Brain pericyte (primary cell): ENCODE data around the gene RABGAP1L.
A peak's percentile ranks its signal among the peaks of the same experiment; 100 is the strongest.
"Not testable (repeated sequence)": the region's sequence is repeated elsewhere in the genome, so short reads cannot be mapped to it uniquely, and the experiment has no call there.

Experiments
- DNase-seq: peaks from one replicate; pipeline ENCODE4 v3.0.0-alpha.2; 2012; ENCODE audit warnings: low read depth, low spot score

RABGAP1L gene

DNA sequence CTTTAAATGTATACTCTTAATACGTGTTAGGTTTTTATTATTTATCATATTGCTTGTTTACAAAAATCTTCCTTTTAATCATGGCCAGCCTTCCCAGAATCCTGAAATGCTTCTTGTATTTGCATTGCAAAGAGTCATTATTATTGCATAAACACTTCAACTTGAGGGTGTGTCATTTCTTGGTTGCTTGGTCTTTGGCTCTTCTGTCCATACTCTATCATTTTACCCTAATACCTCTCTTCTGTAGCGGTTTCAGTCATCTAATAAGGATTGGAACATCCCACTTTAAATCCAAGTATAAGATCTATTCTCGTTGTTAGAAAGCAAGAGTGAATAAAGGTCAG, 639.8 kb downstream of the RABGAP1L start:
- no peak for DNase-seq

DNA sequence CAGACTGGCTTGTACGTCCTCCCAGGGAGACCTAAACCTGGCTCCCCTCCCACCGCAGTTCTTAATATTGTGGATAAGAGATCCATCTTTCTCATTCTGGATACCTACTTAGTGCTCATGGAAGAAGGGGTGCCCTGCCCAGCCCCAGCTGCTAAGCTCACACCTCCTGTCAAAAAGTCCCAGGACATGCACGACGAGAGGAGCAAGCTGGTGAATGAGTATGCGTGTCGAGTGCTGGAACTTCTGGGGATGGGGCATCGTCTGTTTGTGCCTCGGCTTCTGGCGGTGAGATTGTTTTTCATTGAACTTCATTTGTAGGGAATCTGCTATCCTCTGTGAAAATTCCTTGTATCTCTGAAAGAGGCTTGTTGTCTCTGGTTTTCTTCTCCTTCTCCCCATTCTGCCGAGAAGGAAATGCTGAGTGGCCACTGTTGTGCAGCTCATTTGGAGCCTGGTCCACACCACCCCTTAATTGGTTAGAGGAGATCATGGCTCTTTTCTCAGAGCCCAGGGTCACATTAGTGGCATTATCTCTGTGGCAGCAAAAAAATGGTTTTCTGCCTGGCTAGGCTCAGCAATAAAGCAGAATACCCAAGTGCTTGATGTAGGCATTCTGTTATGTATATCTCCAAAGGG, 641.0 kb downstream of the RABGAP1L start:
- no peak for DNase-seq

DNA sequence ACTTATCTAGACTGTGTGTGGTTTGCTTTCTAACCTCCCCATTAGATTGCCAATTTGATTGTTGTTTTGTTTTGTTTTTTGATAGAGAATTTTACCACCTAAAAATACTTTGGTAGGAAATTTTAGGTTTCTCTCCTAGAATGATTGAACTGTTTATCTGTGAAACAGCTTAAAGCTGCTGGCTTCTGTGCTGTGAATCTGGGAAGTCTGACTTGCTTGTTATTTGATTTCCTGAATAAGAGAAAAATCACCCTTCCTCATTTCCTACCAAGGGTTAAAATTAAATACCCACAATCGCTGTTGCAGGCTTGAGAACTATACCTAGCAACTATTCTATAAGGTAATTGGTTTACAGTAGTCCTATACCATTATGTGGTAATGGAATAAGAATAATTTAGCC, 641.6 kb downstream of the RABGAP1L start:
- DNase-seq = no peak

DNA sequence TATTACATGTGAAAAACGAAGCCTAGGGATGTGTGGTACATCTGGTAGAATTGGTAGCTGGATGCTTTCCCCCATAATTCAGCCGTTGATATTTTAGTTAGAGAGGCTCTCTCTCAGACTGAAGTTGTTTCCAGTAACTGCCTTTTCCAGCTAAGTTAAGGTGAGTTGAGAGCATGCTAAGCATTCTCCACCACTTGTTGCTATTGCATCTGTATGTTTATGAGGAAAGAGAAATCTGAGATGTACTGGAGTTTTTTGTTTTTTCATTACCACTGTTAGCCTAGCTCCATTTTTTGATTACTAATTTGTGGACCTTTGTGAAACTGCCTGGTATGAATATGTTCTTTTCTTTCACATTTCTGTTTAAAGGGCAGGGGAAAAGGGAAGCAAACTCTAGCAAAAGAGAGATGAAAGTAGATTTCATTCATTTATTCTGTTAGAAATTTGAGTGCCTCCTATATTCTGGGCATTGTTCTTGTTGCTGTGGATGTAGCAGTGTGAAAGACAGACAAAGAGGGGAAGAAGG, 650.5 kb downstream of the RABGAP1L start:
- no peak for DNase-seq

DNA sequence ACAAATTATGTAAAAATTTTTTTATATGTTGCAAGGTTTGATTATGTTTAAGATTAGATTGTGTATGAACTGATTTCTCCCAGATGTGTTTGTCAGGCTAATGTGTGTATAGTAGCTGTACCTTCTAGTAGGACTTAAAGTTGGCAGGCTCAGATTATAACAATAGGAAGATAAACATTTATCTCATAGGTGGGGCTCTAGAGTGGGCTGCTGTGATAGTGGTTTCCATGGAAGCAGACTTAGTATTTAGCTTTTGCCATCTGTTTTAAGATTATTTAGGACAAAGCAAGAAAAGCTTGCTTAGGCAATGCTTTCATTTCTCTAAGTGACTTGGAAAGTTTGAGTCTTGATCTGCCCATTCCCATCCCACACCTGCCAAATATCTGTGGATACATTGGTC, 652.7 kb downstream of the RABGAP1L start:
- no peak for DNase-seq

DNA sequence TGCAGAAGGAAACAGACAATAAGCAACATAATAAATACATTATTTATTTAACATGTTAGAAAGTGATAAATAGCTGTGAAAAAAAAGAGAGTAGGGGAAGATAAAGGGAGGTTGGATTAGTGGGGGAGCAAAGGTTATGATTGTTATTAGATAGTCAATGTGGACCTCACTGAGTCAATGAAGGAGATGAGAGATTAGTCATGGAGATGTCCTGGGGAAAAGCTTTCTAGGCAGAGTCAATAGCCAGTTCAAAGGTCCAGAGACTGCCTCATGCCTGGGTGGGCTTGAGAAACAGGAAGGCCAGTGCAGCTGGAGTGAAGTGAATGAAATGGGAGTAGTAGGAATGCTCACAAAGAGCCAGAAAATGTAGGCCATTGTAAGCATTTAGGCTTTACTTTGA, 653.3 kb downstream of the RABGAP1L start:
- DNase-seq = no peak

DNA sequence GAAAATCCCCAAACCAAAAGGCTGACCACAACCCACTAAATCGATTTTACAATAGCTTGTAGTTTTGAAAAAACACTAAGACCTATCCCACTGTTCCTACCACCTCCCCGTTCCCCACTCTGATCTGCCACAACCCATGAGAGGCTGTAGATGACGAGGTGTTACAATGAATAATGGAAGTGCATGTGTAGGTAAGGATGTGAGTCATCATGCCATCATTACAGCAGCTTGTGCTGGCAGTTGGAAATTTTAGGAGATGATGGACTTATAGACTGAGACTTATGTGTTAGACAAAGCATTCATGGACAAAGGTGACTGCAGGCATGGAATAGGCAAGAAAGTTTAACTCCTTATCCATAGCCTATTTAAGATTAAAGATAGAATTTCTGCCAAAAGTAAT, 655.7 kb downstream of the RABGAP1L start:
- DNase-seq = no peak

DNA sequence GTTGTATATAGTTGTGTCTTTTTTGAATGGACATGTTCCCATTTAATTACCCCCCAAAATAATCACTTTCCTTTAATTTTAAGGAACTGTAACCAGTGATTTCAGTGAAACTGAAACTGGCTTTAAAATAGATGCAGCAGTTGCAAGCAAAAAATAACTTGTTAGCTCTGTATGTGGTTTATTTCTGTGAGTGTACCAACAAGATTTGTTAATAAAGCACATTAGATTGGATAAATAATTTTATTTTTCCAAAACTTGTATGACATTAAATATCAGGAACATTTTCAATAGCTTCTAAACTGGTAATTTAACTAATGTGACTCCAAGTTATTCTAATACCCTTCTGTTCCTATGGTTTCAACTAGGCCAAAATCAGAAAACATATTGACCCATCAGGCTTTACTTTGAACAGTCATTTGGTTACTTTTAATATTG, 656.2 kb downstream of the RABGAP1L start:
- DNase-seq = no peak

DNA sequence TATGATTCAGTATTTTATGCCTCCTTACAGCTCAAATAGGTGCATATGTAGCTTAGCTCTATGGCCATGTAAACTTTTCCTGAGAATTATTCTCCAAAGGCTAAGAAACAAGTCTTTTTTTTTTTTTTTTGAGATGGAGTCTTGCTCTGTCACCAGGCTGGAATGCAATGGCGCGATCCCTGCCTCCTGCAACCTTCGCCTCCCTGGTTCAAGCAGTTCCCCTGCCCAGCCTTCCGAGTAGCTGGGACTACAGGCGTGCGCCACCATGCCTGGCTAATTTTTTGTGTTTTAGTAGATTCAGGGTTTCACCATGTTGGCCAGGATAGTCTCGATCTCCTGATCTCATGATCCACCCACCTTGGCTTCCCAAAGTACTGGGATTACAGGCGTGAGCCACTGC, 657.3 kb downstream of the RABGAP1L start:
- not testable (repeated sequence) for DNase-seq

DNA sequence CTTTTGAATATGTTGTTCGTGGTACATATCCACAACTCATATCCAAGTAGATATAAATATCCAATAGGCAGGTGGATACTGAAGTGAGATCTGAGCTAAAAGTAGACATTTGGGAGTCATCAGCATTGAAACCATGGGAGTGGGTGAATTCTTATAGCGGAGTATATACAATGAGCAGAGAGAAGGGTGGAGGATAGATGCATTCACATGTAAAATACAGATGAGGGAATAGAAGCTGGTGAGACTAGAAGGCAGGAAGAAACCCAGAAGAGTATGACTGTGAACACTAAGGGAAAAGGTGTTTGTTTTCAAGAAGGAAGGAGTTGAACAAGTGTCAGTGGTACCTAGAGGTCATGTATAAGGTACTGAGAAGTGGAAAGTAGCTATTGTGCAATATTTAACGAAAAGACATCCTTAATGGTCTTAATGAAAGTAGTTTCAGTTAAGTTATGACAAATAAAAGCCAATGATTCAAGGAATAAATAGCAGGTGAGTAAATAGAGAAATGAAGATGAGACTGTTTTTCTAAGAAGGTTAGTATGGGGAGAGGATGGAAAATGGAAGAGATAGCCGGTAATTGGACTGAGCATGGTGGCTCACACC, 658.8 kb downstream of the RABGAP1L start:
- no peak for DNase-seq

DNA sequence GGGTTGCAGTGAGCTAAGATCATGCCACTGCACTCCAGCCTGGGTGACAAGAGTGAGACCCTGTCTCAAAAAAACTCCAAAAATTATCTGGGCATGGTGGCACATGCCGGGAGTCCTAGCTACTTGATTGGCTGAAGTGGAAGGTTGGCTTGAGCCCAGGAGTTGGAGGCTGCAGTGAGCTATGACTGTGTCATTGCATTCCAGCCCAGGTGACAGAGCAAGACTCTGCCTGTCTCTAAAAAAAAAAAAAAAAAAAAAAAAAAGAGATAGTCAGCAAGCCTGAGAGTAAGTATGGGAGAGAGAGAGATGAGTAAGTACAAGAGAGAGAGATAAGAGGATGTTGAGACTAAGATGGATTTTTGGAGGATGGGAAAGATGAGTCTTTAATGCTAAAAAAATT, 659.6 kb downstream of the RABGAP1L start:
- DNase-seq = no peak

DNA sequence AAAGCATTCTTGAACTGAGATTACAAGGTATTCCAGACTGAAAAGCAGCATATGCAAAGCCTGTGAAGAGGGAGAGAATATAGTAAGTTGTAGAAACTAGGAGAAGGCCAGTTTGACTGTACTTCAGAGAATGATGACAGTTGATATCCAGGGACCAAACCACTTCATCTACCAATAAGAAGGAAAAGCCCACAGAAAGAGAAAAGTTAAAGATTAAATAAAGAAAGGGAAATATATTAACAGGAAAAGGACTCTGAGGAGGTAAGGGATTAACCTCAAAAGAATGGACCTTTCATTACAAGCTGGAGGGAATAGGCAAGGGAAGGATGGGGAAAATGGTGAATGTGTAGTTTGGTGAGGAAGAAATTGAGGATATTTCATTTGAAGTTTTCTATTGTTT, 660.3 kb downstream of the RABGAP1L start:
- no peak for DNase-seq

DNA sequence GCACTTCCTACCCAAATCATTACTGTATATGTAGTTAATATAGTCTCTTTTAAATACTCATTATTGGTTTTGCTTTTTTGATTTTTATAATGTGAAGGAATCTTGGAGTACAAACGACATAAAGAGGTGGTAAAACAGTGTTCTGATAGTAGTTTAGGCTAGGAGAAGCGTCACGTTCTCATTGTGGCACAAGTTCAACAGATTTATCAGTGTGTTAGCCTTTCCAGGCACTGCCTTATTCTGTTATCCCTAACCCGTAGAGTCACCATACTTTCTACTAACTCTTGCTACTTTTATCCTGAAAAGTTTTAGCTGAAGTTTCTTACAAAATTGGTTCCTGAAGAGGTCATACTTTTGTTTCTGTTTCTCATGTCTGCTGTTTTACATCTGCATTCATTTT, 665.8 kb downstream of the RABGAP1L start:
- no peak for DNase-seq

DNA sequence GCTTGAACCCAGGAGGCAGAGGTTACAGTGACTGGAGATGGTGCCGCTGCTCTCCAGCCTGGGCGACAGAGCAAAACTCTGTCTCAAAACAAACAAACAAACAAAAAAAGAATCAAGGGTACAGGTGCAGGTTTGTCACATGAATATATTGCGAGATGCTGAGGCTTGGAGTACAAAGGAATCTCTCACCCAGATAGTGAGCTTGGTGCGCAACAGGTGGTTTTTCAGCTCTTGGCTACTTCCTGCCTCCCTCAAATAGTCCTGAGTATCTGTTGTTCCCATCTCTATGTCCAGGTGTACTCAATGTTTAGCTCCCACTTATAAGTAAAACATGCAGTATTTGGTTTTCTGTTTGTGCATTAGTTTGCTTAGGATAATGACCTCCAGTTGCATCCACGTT, 666.5 kb downstream of the RABGAP1L start:
- no peak for DNase-seq

DNA sequence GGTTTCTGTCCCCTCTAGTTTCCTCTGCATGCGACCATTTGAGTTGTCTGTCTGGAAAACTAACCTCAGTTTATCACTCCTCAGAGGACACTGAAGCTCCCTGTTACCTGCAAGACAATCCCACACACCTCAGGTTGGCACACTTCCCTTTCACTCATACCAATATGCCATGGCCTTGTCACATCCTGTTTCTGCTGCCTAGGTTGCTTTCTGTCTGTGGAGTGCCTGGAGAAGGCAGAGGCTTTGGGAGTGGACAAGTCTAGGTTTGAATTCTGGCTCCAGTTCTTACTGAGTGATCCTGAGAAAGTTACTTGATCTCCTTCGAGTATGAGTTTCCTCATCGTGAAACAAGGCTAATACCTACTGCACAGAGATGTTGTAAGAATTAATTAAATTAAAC, 668.9 kb downstream of the RABGAP1L start:
- no peak for DNase-seq

DNA sequence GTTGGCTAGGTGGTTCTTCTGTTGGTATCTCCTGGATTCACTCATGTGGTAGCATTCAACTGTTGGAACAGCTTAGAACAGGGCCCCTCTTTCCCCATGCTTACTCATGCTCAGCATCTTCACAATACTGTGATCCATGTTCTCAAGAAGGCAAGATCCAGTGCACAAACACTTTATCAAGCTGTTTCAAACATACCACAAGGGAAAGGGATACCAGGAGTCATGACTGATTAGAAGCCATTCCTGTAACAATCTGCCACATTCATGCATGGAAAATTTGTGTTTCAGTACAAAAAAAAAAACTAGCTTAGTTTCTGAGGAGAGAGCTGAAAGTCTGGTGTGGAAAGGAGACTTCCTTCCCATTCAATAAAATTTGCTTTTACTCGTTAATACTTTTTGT, 670.7 kb downstream of the RABGAP1L start:
- no peak for DNase-seq

DNA sequence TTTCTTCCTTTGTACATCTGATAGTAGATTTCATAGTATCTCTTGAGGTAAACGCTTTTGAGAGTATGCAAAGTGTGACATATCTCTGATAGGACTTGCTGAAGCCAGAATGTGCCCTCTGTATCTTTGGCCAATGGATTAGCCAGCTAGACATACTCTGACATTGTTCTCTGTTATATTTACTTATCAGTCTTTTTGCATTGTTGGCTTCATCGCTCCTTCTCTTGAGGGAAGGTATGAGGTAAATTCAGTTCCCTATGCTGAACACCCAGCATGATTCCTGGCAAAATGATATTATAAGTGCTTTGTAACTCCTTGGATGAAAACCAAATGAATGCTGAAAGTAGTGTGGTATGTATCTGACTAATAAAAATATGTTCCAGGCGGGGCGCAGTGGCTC, 677.2 kb downstream of the RABGAP1L start:
- DNase-seq = no peak

DNA sequence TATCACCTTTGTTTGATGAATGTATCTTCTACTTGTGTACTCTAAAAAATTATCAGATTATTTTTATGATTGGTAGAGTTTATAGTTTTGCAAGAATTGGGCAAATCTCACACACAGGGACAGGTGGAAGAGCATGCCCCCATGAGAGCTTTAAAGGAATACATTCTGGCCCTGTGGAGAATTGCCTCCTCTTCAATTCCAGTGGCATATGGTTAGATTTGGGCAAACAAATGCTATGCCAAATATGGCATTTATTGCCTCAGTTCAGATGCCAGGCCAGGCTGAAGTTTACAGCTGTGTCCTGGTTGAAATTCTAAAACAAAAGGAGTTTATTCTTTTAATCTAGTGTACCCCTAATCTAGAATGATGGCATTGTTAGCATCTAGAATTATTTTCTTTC, 678.1 kb downstream of the RABGAP1L start:
- no peak for DNase-seq

DNA sequence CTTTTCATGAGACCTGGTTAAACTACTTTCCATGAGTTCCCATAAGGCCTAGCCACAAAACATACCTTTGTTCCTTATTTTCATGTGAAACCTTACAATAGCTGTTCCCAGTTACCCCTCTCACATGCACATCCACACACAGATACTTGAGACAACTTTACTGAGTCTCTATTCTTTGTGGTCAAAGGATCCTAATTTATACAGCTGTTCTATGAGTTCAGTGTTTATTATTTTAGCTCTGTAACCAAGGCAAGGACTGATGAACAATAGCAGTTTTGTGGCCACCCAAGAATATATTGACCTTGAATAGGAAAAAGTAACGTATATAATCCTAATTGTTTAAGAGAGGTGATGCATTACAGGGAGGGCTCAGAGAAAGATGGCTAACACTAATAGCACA, 679.9 kb downstream of the RABGAP1L start:
- peak; percentile 13 for DNase-seq

DNA sequence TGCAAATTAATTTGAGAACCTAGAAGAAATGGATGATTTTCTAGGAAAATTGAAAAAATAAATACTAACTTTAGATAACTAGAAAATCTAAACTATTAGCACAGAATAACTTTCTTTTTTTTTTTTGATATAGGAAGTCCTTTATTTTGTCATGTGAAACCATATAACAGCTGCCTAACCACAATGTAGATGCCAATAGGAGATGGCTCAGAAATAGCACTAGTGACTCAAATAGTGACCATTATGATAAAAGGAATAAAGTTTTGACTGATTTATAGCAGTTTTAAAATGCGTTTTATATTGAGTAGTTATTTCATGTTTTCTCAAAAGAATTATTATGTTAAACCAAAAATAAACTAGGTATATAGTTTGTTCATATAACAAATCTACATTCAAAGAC, 682.4 kb downstream of the RABGAP1L start:
- DNase-seq = no peak

DNA sequence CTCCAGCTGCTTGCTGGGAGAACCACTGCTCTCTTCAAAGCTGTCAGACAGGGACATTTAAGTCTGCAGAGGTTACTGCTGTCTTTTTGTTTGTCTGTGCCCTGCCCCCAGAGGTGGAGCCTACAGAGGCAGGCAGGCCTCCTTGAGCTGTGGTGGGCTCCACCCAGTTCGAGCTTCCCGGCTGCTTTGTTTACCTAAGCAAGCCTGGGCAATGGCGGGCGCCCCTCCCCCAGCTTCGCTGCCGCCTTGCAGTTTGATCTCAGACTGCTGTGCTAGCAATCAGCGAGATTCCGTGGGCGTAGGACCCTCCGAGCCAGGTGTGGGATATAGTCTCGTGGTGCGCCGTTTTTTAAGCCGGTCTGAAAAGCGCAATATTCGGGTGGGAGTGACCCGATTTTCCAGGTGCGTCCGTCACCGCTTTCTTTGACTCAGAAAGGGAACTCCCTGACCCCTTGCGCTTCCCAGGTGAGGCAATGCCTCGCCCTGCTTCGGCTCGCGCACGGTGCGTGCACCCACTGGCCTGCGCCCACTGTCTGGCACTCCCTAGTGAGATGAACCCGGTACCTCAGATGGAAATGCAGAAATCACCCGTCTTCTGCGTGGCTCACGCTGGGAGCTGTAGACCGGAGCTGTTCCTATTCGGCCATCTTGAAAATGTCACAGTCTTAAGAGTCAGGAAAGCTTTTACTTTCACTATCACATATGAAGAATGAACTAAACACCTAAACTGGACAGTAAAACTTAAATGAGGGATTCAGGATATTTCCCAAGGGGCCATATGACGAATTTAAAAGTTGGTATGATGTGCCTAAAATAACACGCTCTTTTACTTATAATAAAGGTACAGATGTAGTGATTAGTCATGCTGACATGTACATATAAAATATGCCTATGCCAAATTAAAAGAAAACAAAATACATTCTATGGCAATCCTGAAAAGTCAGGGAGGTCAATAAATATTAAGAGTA, 689.6 kb downstream of the RABGAP1L start:
- not testable (repeated sequence) for DNase-seq

DNA sequence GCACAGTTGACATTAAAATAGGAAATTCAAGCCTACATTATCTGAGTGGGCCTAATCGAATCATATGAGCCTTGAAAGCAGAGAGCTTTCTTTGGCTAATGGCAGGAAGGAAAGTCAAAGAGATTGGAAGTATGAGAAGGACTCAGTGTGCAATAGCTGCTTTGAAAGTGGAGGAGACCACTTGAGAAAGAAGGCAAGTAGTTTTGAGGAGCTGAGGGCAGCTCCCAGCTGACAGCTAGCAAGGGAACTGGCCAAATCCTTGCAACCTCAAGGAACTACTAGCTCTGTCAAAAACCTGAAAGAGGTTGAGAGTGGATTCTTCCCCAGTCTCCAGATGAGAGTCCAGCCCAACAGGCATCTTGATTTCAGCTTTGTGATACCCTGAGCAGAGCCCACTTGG, 691.4 kb downstream of the RABGAP1L start:
- DNase-seq = no peak

DNA sequence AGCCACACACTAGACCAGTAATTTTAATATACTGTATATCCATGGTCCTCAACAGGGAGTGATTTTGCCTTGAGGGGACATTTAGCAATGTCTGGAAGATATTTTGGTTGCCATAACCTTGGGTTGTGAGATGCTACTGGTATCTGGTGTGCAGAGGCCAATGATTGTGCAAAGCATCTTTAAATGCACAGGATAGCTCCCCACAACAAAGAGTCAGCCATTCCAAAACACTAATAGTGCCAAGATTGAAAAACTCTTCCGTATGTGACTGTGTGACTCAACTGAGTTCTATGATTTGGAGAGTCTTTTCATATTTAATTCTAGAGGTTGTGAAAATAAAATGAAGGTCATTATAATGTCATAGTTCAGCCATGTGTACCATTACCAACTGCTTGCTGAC, 699.0 kb downstream of the RABGAP1L start:
- no peak for DNase-seq
